HepG2 (cell line): Measurements from ENCODE around the gene RNFT2. TPM values are rescaled to one million over a fixed set of nuclear protein-coding genes. Genes with fewer than 3 reads are reported as not detected.

ENCODE experiments used
- ATAC-seq: fragments of 200-7000 bp; cut with Tn5 transposase; 3 replicates; pipeline ENCODE4 v1.9.1; 2020; ENCODE audit warnings: mild to moderate bottlenecking, moderate library complexity
- BruUV-seq: library from RNA; stranded (reverse); fragments of 400-500 nt; replicated peaks from 2 replicates; lab custom pipeline; 2021; lab: Mats Ljungman, UMichigan
- CTCF ChIA-PET: fragments of 300-600 bp; formaldehyde crosslinking; extraction: SDS; loops from one replicate; lab custom pipeline; 2021; ENCODE audit warnings: low total read pairs, inconsistent platforms, low intra/inter-chr PET ratio; lab: Yijun Ruan, JAX
- POLR2A ChIA-PET: fragments of 350-600 bp; sonication (Branson Sonifier 250); formaldehyde crosslinking; loops from one replicate; lab custom pipeline; 2020; ENCODE audit warnings: antibody characterized with exemption, inconsistent platforms; lab: Yijun Ruan, JAX
- DNase-seq: peaks from one replicate; pipeline ENCODE4 v3.0.0-alpha.2; 2015; ENCODE audit warnings: low spot score
- FAIRE-seq: peaks from 3 replicates; lab custom pipeline; 2011; peaks lifted over from hg19 to GRCh38; lab: Jason Lieb, UNC
- H2AFZ ChIP-seq: one replicate; pipeline ENCODE4 v1.6.1; 2011; ENCODE audit warnings: low read length, inconsistent platforms
- H3K27ac ChIP-seq: fragments of 300-600 bp; 3 replicates; pipeline ENCODE4 v1.8.0; 2011; ENCODE audit warnings: mixed run types, mild to moderate bottlenecking, mixed read lengths, low read length, inconsistent platforms; ENCODE audit not compliant: insufficient read depth; ENCODE audit errors: extremely low read length
- H3K27me3 ChIP-seq, 2 experiments: fragments of 200-600 bp in 1 of 2; 2 replicates in 1 of 2; 3 replicates in 1 of 2; pipeline versions ENCODE4 v1.6.0 to v1.8.0; 2011; ENCODE audit warnings: low read length in 2 of 2, mild to moderate bottlenecking in 2 of 2, moderate library complexity in 2 of 2, inconsistent platforms in 1 of 2; ENCODE audit not compliant: insufficient read depth in 2 of 2, control insufficient read depth in 1 of 2
- H3K36me3 ChIP-seq, 2 experiments: fragments of 200-600 bp in 1 of 2; replicated peaks in 1 of 2; 2 replicates in 1 of 2; 3 replicates in 1 of 2; pipeline versions ENCODE4 v1.5.1 to v1.8.0; 2011; ENCODE audit warnings: low read length in 2 of 2, inconsistent platforms in 1 of 2; ENCODE audit not compliant: insufficient read depth in 2 of 2, control insufficient read depth in 1 of 2
- H3K4me1 ChIP-seq: 2 replicates; pipeline ENCODE4 v1.5.1; 2012; ENCODE audit warnings: low read length, inconsistent platforms; ENCODE audit not compliant: insufficient read depth
- H3K4me2 ChIP-seq: 2 replicates; pipeline ENCODE4 v1.6.0; 2011; ENCODE audit warnings: low read depth, low read length, inconsistent platforms
- H3K4me3 ChIP-seq, 3 experiments: fragments of 200-600 bp in 1 of 3; sonication (generic), shearing (Covaris generic) in 1 of 3; replicated peaks in 1 of 3; 2 replicates each; pipeline ENCODE4 v1.5.1; 2011 to 2016; ENCODE audit warnings: low read length in 3 of 3, inconsistent platforms in 2 of 3, low read depth in 2 of 3, mild to moderate bottlenecking in 2 of 3, control low read depth in 1 of 3, mixed read lengths in 1 of 3; ENCODE audit not compliant: insufficient read depth in 1 of 3
- H3K79me2 ChIP-seq: one replicate; pipeline ENCODE4 v1.6.1; 2011; ENCODE audit warnings: low read length, inconsistent platforms; ENCODE audit not compliant: insufficient read depth
- H3K9ac ChIP-seq: 2 replicates; pipeline ENCODE4 v1.6.0; 2011; ENCODE audit warnings: mild to moderate bottlenecking, low read depth, low read length, inconsistent platforms; ENCODE audit not compliant: insufficient read depth
- H3K9me3 ChIP-seq: 2 replicates; pipeline ENCODE4 v1.5.1; 2012; ENCODE audit warnings: mild to moderate bottlenecking, low read length
- H4K20me1 ChIP-seq: 2 replicates; pipeline ENCODE4 v1.6.0; 2011; ENCODE audit warnings: inconsistent platforms, mild to moderate bottlenecking, low read length, moderate library complexity; ENCODE audit not compliant: insufficient read depth
- ATM ChIP-seq: fragments of 450-650 bp; IDR thresholded peaks from 2 replicates; pipeline ENCODE4 v1.7.1; 2017; ENCODE audit warnings: mild to moderate bottlenecking, borderline replicate concordance
- KDM5A ChIP-seq: fragments of 200-600 bp; sonication (generic); IDR thresholded peaks from 2 replicates; pipeline ENCODE4 v1.7.0; 2018; ENCODE audit warnings: antibody characterized with exemption, mild to moderate bottlenecking, low read length, borderline replicate concordance
- NFYB ChIP-seq: sonication (generic); formaldehyde crosslinking; IDR thresholded peaks from 2 replicates; pipeline ENCODE4 v1.4.0; 2020; ENCODE audit warnings: missing genetic modification reagents
- NR2C2 ChIP-seq: sonication (generic); formaldehyde crosslinking; IDR thresholded peaks from 2 replicates; pipeline ENCODE4 v1.4.0; 2020; ENCODE audit warnings: missing genetic modification reagents, mild to moderate bottlenecking, moderate library complexity, borderline replicate concordance
- PBX2 ChIP-seq: IDR thresholded peaks from 2 replicates; pipeline ENCODE4 v1.6.1; 2016; ENCODE audit warnings: control low read depth
- TGIF2 ChIP-seq: IDR thresholded peaks from 2 replicates; pipeline ENCODE4 v1.6.1; 2016; ENCODE audit warnings: control low read depth, missing compliant biosample characterization
- TSC22D2 ChIP-seq: sonication (generic); formaldehyde crosslinking; IDR thresholded peaks from 2 replicates; pipeline ENCODE4 v1.5.1; 2020; ENCODE audit warnings: missing genetic modification reagents, mild to moderate bottlenecking, borderline replicate concordance
- ZBTB34 ChIP-seq: sonication (generic); formaldehyde crosslinking; IDR thresholded peaks from 2 replicates; pipeline ENCODE4 v1.8.0; 2022; ENCODE audit warnings: mild to moderate bottlenecking, missing genetic modification reagents
- ZNF180 ChIP-seq: sonication (generic); formaldehyde crosslinking; IDR thresholded peaks from 2 replicates; pipeline ENCODE4 v1.4.0; 2020; ENCODE audit warnings: low read depth, missing genetic modification reagents, borderline replicate concordance
- ZNF276 ChIP-seq: sonication (generic); formaldehyde crosslinking; IDR thresholded peaks from 2 replicates; pipeline ENCODE4 v1.4.0; 2020; ENCODE audit warnings: mild to moderate bottlenecking, low read depth, missing genetic modification reagents
- ZNF34 ChIP-seq: sonication (generic); formaldehyde crosslinking; IDR thresholded peaks from 2 replicates; pipeline ENCODE4 v1.4.0; 2020; ENCODE audit warnings: mild to moderate bottlenecking, missing genetic modification reagents, borderline replicate concordance
- ZNF614 ChIP-seq: IDR thresholded peaks from 2 replicates; pipeline ENCODE4 v1.6.1; 2018; ENCODE audit warnings: missing biosample characterization, missing genetic modification reagents, inconsistent platforms, borderline replicate concordance
- ZNF615 ChIP-seq: sonication (generic); formaldehyde crosslinking; IDR thresholded peaks from 2 replicates; pipeline ENCODE4 v1.5.0; 2020; ENCODE audit warnings: mild to moderate bottlenecking, missing genetic modification reagents, borderline replicate concordance
- ZNF678 ChIP-seq: sonication (generic); formaldehyde crosslinking; IDR thresholded peaks from 2 replicates; pipeline ENCODE4 v1.4.0; 2020; ENCODE audit warnings: mild to moderate bottlenecking, missing genetic modification reagents
- WGBS: methylation state at CpG from one replicate; pipeline ENCODE4 v1.1.6; 2017; ENCODE audit warnings: low lambda C conversion rate; 5-methylcytosine and 5-hydroxymethylcytosine counted together
- in situ Hi-C: cut with HindIII; loops from 2 replicates; pipeline ENCODE4 v1.10.0; 2017; ENCODE audit warnings: low pct_unique_long_range_greater_than_20kb; ENCODE audit not compliant: extremely low pct_ligation_motif_present
- intact Hi-C: fragments of 100-400 bp; cut with micrococcal nuclease; formaldehyde crosslinking; loops from one replicate; pipeline ENCODE4 v1.10.0; 2022; ENCODE audit not compliant: unreplicated experiment
- polyA plus RNA-seq, 8 experiments: library from polyadenylated mRNA; depleted of rRNA in 3 of 8; stranded (reverse) in 7 of 8; unstranded in 1 of 8; fragments of >200 nt; fragmentation: Illumina TruSeq in 4 of 8; extraction: Trizol in 4 of 8; gene quantifications; 2 replicates each; pipeline versions ENCODE4 v1.2.1 to v1.2.3, GENCODE V29; 2011 to 2016; ENCODE audit warnings: low read depth in 4 of 8, missing spikeins in 1 of 8, mixed read lengths in 1 of 8; ENCODE audit not compliant: insufficient read depth in 1 of 8
- total RNA-seq, 5 experiments: library from RNA; depleted of rRNA; stranded (reverse); fragments of >200 nt; fragmentation: Illumina TruSeq; extraction: Trizol; gene quantifications; 2 replicates each; pipeline ENCODE4 v1.2.3, GENCODE V29; 2016; ENCODE audit warnings: low read depth in 1 of 5

Gene RNFT2
- total and polyA plus RNA-seq, 2 of the 13 experiments (the other 11 are each of a cell fraction or from before 2014, with no cell fraction given), result 3.3 to 8.3 TPM

GRCh38 chr12:116694653-116695463, 43.3 kb upstream of the RNFT2 start (continued):
- no peak for TF ChIP-seq KDM5A

- Histone ChIP-seq H4K20me1 (no peaks in the 10 kb centered on the region), H3K4me1 (peaks cover 17% of the 10 kb centered on the region), H3K4me2 (no peak overlapping the region), H3K27me3 (peaks cover 3 to 29% of the 10 kb centered on the region in 2 experiments; a peak in 4 of 5 replicates), H3K9me3 (no peaks in the 10 kb centered on the region), H3K9ac (no peak overlapping the region), H3K27ac (no peak overlapping the region), H3K4me3 (no peak overlapping the region), H2AFZ (no peak overlapping the region), H3K79me2 (no peaks in the 10 kb centered on the region), H3K36me3 (no peaks in the 10 kb centered on the region)
- DNase-seq (no peak), ATAC-seq (no peak), FAIRE-seq (no peak)
- no TSS peak for BruUV-seq
- WGBS, result 40% methylated on average over 3 of the region's 3 CpGs
- in situ Hi-C loops (no loop called here), intact Hi-C loops (loop anchor here (10.0 kb wide), 1 partner anchor 701 kb away; no protein-coding TSS in a partner anchor)
- POLR2A ChIA-PET, result no interaction called here
- CTCF ChIA-PET, result no interaction called here
- no peak for TF ChIP-seq ATM
- no peak for TF ChIP-seq NFYB (CRISPR knock-in tag)
- no peak for TF ChIP-seq ZNF34
- no peak for TF ChIP-seq ZNF678
- no peak for TF ChIP-seq TSC22D2 (CRISPR knock-in tag)
- no peak for TF ChIP-seq PBX2 (CRISPR knock-in tag)
- no peak for TF ChIP-seq ZNF614 (CRISPR knock-in tag)
- no peak for TF ChIP-seq ZNF180
- no peak for TF ChIP-seq NR2C2
- TF ChIP-seq TGIF2 (CRISPR knock-in tag), result no peak
- TF ChIP-seq ZNF615 (CRISPR knock-in tag), result no peak
- no peak for TF ChIP-seq ZBTB34 (CRISPR knock-in tag)
- no peak for TF ChIP-seq ZNF276
These were observed 42.7 kb upstream of the RNFT2 start for GRCh38 chr12:116695464-116695725.
